GM23248 (cell line): ENCODE data around the gene RSPH1. TPM values are rescaled to one million over a fixed set of nuclear protein-coding genes. Genes with fewer than 3 reads are reported as not detected.

ENCODE experiments used
- DNase-seq: peaks from one replicate; pipeline ENCODE4 v3.0.0-alpha.2; 2015
- H2AFZ ChIP-seq: fragments of 200-600 bp; sonication (generic); 2 replicates; pipeline ENCODE4 v1.6.1; 2016; ENCODE audit warnings: antibody characterized with exemption
- H3F3A ChIP-seq: fragments of 200-600 bp; sonication (generic); 2 replicates; pipeline ENCODE4 v1.6.1; 2016; ENCODE audit warnings: mild to moderate bottlenecking, antibody characterized with exemption, mixed run types; ENCODE audit not compliant: insufficient read depth
- H3K27ac ChIP-seq: fragments of 200-600 bp; sonication (generic); 2 replicates; pipeline ENCODE4 v1.5.1; 2016; ENCODE audit warnings: mild to moderate bottlenecking
- H3K27me3 ChIP-seq: fragments of 200-600 bp; sonication (generic); replicated peaks from 2 replicates; pipeline ENCODE4 v1.6.1; 2016; ENCODE audit warnings: mild to moderate bottlenecking; ENCODE audit not compliant: insufficient read depth
- H3K36me3 ChIP-seq: fragments of 200-600 bp; sonication (generic); 2 replicates; pipeline ENCODE4 v1.6.1; 2016; ENCODE audit warnings: low read depth, mild to moderate bottlenecking
- H3K4me1 ChIP-seq: fragments of 200-600 bp; sonication (generic); 2 replicates; pipeline ENCODE4 v1.6.1; 2016; ENCODE audit warnings: mild to moderate bottlenecking; ENCODE audit not compliant: insufficient read depth
- H3K4me2 ChIP-seq: fragments of 200-600 bp; sonication (generic); one replicate; pipeline ENCODE4 v1.6.1; 2016; ENCODE audit warnings: mild to moderate bottlenecking; ENCODE audit not compliant: unreplicated experiment
- H3K4me3 ChIP-seq: fragments of 200-600 bp; sonication (generic); 2 replicates; pipeline ENCODE4 v1.5.1; 2016; ENCODE audit warnings: mild to moderate bottlenecking
- H3K79me2 ChIP-seq: fragments of 200-600 bp; sonication (generic); 2 replicates; pipeline ENCODE4 v1.6.1; 2016; ENCODE audit warnings: mild to moderate bottlenecking; ENCODE audit not compliant: insufficient read depth
- H3K9ac ChIP-seq: fragments of 200-600 bp; sonication (generic); 2 replicates; pipeline ENCODE4 v1.6.1; 2016; ENCODE audit warnings: mild to moderate bottlenecking
- H3K9me2 ChIP-seq: fragments of 200-600 bp; sonication (generic); 2 replicates; pipeline ENCODE4 v1.6.1; 2016; ENCODE audit warnings: mixed run types, mild to moderate bottlenecking, moderate library complexity; ENCODE audit not compliant: insufficient read depth
- H3K9me3 ChIP-seq: fragments of 200-600 bp; sonication (generic); one replicate; pipeline ENCODE4 v1.6.1; 2017; ENCODE audit warnings: low read depth
- H4K20me1 ChIP-seq: fragments of 200-600 bp; sonication (generic); 2 replicates; pipeline ENCODE4 v1.6.0; 2016; ENCODE audit not compliant: insufficient read depth
- EZH2 ChIP-seq: fragments of 200-600 bp; sonication (generic); IDR thresholded peaks from 2 replicates; pipeline ENCODE4 v1.6.1; 2018; ENCODE audit warnings: antibody characterized with exemption, mild to moderate bottlenecking; ENCODE audit not compliant: insufficient read depth, poor library complexity, severe bottlenecking
- EZH2phosphoT487 ChIP-seq: fragments of 200-600 bp; sonication (generic); IDR thresholded peaks from 2 replicates; pipeline ENCODE4 v1.6.1; 2018; ENCODE audit warnings: antibody characterized with exemption, moderate library complexity, mild to moderate bottlenecking, low read depth; ENCODE audit not compliant: insufficient read depth
- WGBS, 2 experiments: methylation state at CpG; one replicate each; pipeline ENCODE4 v1.1.6; 2015 to 2017; ENCODE audit warnings: low lambda C conversion rate in 2 of 2, low coverage in 1 of 2; ENCODE audit errors: missing lambda C conversion rate in 2 of 2; 5-methylcytosine and 5-hydroxymethylcytosine counted together
- in situ Hi-C: fragments of 300-500 bp; cut with MboI; formaldehyde crosslinking; loops from 2 replicates; pipeline ENCODE4 v1.15.0; 2020
- polyA plus RNA-seq: library from polyadenylated mRNA; unstranded; fragments of >200 nt; fragmentation: Nextera tagmentation; extraction: Ambion mirVana; gene quantifications from 2 replicates; pipeline ENCODE4 v1.2.1, GENCODE V29; 2016
- total RNA-seq: library from RNA; depleted of rRNA; stranded (reverse); fragments of >200 nt; shearing (Covaris generic); gene quantifications from 2 replicates; pipeline ENCODE4 v1.2.3, GENCODE V29; 2014

The RSPH1 gene
- total and polyA plus RNA-seq, 2 experiments from 2014 or later: 0.32 TPM; not detected in 1

- Histone ChIP-seq H4K20me1 (no peaks in the 10 kb centered on the region), H3K36me3 (no peaks in the 10 kb centered on the region), H3K4me1 (no peaks in the 10 kb centered on the region), H3F3A (no peaks in the 10 kb centered on the region), H3K27ac (no peak overlapping the region), H3K9ac (no peak overlapping the region), H3K27me3 (no peaks in the 10 kb centered on the region; the same call in 1 of the 2 replicates), H3K4me3 (no peak overlapping the region), H3K9me2 (no peaks in the 10 kb centered on the region), H3K79me2 (no peaks in the 10 kb centered on the region), H3K4me2 (no peak overlapping the region), H3K9me3 (no peaks in the 10 kb centered on the region), H2AFZ (no peak overlapping the region)
- no peak for DNase-seq
- TF ChIP-seq EZH2phosphoT487 (no peak), EZH2 (no peak)
- WGBS, 2 experiments: 61 to 71% methylated on average over 8 of the region's 8 CpGs
- in situ Hi-C loops: no loop called here
These were observed 35.7 kb upstream of the RSPH1 start for GRCh38 chr21:42531771-42532170.

- in situ Hi-C loops: no loop called here
- Histone ChIP-seq H3K9ac (no peak overlapping the region), H3K4me1 (0 out of 2 replicates have a peak, but pooled peaks cover 1% of the 10 kb centered on the region), H2AFZ (no peak overlapping the region), H4K20me1 (no peaks in the 10 kb centered on the region), H3K4me2 (no peak overlapping the region), H3K27me3 (peaks cover 6% of the 10 kb centered on the region; the same call in 1 of the 2 replicates), H3K79me2 (no peaks in the 10 kb centered on the region), H3K9me2 (no peaks in the 10 kb centered on the region), H3K9me3 (no peaks in the 10 kb centered on the region), H3K27ac (no peak overlapping the region), H3F3A (no peaks in the 10 kb centered on the region), H3K4me3 (no peak overlapping the region), H3K36me3 (no peaks in the 10 kb centered on the region)
- no peak for DNase-seq
- 78% methylated on average over 5 of the region's 5 CpGs for WGBS, 2 experiments
- TF ChIP-seq EZH2phosphoT487: no peak
- TF ChIP-seq EZH2: no peak
These were observed 34.1 kb upstream of the RSPH1 start for GRCh38 chr21:42530167-42530518.

DNA sequence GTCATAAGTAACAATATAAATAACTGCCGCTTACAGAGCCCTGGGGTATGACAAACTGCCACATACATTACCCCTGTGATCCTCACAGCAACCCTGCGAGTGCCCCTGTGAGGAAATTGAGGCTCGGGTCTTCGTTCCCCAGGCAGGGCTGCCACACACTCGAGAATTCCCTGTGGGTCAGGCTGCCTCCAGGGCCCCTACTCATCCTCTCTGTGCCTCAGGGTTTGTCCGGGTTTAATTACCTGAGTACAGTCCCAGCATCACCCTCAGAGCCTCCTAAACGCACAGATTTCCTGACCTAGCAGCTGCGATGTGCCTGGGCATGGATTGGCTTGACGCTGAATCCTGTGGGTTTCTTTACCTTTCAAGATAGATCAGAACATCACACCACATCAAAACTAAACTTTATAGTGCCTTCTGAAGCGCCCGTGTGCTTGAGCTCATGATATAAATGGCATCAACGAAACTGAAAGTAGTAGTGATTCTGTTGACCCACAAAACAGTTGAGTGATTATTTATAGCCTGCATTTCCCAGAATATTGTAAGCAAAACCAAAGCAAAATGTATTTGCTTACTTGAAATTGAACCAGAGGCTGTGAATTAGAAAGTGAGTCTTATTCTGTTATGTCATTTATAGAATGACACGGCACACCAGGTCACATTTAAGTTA lies 31.6 kb upstream of the RSPH1 start:
- no peaks in the 10 kb centered on the region for H3K79me2 ChIP-seq

DNA sequence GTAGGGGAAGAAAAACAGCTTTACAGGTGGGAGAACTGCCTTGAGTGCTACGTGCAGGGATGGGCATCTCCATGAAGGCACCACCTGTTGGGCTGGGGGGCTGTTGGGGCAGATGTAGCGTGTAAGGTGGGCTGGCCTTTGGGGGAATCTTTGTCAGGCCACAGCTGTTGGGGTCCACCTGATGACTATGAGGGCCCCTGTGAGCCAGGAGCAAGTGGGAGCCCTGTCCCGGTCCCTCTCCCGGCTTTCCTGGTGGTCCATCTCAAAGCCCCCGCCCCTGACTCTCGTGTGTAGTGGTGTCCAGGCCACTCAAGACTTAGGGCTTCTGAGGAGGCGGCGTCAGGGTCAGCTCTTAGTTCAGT lies 31.1 kb upstream of the RSPH1 start:
- Histone ChIP-seq H3K79me2 (no peaks in the 10 kb centered on the region), H3F3A (no peaks in the 10 kb centered on the region), H2AFZ (no peak overlapping the region), H3K9me2 (no peaks in the 10 kb centered on the region), H3K9ac (no peak overlapping the region), H3K27me3 (peaks cover 9% of the 10 kb centered on the region; the same call in 1 of the 2 replicates), H3K36me3 (no peaks in the 10 kb centered on the region), H3K4me2 (no peak overlapping the region), H3K27ac (no peak overlapping the region), H3K4me3 (no peak overlapping the region), H3K4me1 (0 out of 2 replicates have a peak, but pooled peaks cover 5% of the 10 kb centered on the region), H4K20me1 (no peaks in the 10 kb centered on the region), H3K9me3 (no peaks in the 10 kb centered on the region)
- WGBS, 2 experiments: 73 to 78% methylated on average over 8 of the region's 8 CpGs
- in situ Hi-C loops: no loop called here
- TF ChIP-seq EZH2phosphoT487 (no peak), EZH2 (no peak)
- DNase-seq: no peak

More for the DNA sequence above, 31.6 kb upstream of the RSPH1 start:
- no peaks in the 10 kb centered on the region for H3K9me2 ChIP-seq
- H3K4me2 ChIP-seq: no peak overlapping the region
- in situ Hi-C loops: no loop called here
- H3K27me3 ChIP-seq: peaks cover 9% of the 10 kb centered on the region; the same call in 1 of the 2 replicates
- no peak overlapping the region for H3K27ac ChIP-seq
- DNase-seq: no peak
- 0 out of 2 replicates have a peak, but pooled peaks cover 5% of the 10 kb centered on the region for H3K4me1 ChIP-seq
- H3K9ac ChIP-seq: no peak overlapping the region
- H3K4me3 ChIP-seq: no peak overlapping the region
- no peaks in the 10 kb centered on the region for H4K20me1 ChIP-seq
- no peak overlapping the region for H2AFZ ChIP-seq
- H3F3A ChIP-seq: no peaks in the 10 kb centered on the region
- WGBS, 2 experiments: 65 to 72% methylated on average over 13 of the region's 13 CpGs
- H3K9me3 ChIP-seq: no peaks in the 10 kb centered on the region
- no peak for TF ChIP-seq EZH2
- no peak for TF ChIP-seq EZH2phosphoT487
- H3K36me3 ChIP-seq: no peaks in the 10 kb centered on the region
